Spinal cord (tissue), 10 donors: ENCODE measurements around the gene ALDOA. TPM values are rescaled to one million over a fixed set of nuclear protein-coding genes. Genes with fewer than 3 reads are reported as not detected.

ENCODE experiments used
- DNase-seq, 6 donors: peaks; one replicate each; pipeline versions ENCODE4 v3.0.0 to v3.0.0-alpha.2; 2013 to 2015; ENCODE audit warnings: low spot score in 6 of 6, low read depth in 4 of 6
- H3K27ac ChIP-seq: one replicate; pipeline ENCODE4 v1.5.1; 2013; ENCODE audit warnings: low read depth, low read length, control low read depth
- H3K27me3 ChIP-seq: one replicate; pipeline ENCODE4 v1.6.1; 2013; ENCODE audit warnings: low read length; ENCODE audit not compliant: control insufficient read depth, insufficient read depth
- H3K36me3 ChIP-seq: one replicate; pipeline ENCODE4 v1.6.1; 2013; ENCODE audit warnings: low read length; ENCODE audit not compliant: control insufficient read depth, insufficient read depth
- H3K4me1 ChIP-seq: one replicate; pipeline ENCODE4 v1.6.1; 2013; ENCODE audit warnings: low read length; ENCODE audit not compliant: control insufficient read depth, insufficient read depth
- H3K4me3 ChIP-seq: one replicate; pipeline ENCODE4 v1.5.1; 2013; ENCODE audit warnings: low read depth, low read length, control low read depth
- H3K9me3 ChIP-seq: one replicate; pipeline ENCODE4 v1.6.1; 2013; ENCODE audit warnings: low read length; ENCODE audit not compliant: control insufficient read depth, insufficient read depth
- WGBS: methylation state at CpG from one replicate; pipeline ENCODE4 v1.1.5; 2013; ENCODE audit warnings: missing lambda C conversion rate; ENCODE audit not compliant: insufficient coverage; 5-methylcytosine and 5-hydroxymethylcytosine counted together
- polyA plus RNA-seq, 2 donors: library from polyadenylated mRNA; unstranded; fragments of 120-200 nt; gene quantifications; one replicate each; pipeline ENCODE4 v1.2.1, GENCODE V29; 2013; ENCODE audit not compliant: insufficient read length in 2 of 2
- total RNA-seq, 2 donors: library from RNA; depleted of rRNA in 1 of 2; stranded (reverse); fragments of 120-200 nt in 1 of 2; fragments of >200 nt in 1 of 2; gene quantifications; one replicate each; pipeline versions ENCODE4 v1.2.3 to v1.2.4, GENCODE V29; 2013 to 2014
- donor health status: healthy.

Gene ALDOA
- total and polyA plus RNA-seq, 4 donors: 264 to 849 (median 713) TPM

DNA sequence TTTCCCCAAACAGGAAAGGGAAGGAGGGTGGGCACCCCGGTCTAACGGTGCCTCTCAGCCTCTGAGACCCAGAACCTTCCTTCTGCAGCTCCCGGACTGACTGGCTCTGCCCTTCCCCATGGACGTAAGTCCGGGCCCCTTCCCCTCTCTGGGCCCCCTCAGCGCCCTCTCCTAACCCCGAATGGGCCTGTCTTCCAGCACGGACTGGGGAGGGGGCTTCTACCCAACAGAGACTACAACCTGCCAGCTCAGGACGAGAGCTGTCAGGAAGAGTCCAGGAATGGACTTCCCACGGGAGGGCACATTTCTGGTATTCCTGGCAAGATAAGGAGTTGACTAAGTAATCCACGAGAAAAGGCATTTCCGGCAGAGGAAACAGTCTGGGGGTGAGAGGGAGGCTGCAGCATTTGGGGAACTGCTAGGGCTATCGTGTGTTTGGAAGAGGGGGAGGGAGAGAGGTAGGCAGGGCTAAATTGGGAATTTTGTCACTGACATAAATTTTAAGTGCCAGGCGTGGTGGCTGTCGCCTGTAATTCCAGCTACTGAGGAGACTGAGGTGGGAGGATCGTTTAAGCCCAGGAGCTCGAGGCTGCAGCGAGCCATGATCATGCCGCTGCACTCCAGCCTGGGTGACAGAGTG lies 12.1 kb upstream of the ALDOA start:
- Histone ChIP-seq H3K4me3 (peak overlapping the region; percentile 83), H3K4me1 (peaks cover 47% of the 10 kb centered on the region), H3K27me3 (no peaks in the 10 kb centered on the region), H3K36me3 (peaks cover 13% of the 10 kb centered on the region), H3K9me3 (no peaks in the 10 kb centered on the region), H3K27ac (peak overlapping the region; percentile 33)
- DNase-seq: no peak
- WGBS: 9% methylated on average over 15 of the region's 19 CpGs

DNA sequence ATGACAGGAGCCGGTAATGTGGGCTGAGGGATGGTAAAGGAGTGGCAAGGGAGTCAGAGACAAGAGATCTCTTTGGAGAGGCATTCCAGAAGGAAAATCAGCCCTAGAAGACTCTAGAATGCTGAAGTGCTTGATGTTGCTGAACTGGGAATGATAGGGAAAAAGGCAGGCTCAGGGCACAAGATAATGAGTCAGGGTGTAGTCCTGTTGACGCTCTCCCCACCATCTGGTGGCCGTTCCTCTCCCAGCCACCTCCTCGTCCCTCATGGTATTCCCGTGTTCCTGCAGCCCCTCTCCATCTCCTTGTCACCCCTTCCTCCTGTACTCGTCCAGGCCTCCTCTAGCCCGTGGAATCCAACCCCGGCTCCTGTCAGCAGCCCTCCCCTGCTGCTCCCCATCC lies 11.1 kb upstream of the ALDOA start:
- H3K36me3 ChIP-seq: peaks cover 19% of the 10 kb centered on the region
- DNase-seq: no peak
- no peaks in the 10 kb centered on the region for H3K9me3 ChIP-seq
- no peak overlapping the region for H3K4me3 ChIP-seq
- no peaks in the 10 kb centered on the region for H3K27me3 ChIP-seq
- H3K27ac ChIP-seq: no peak overlapping the region
- H3K4me1 ChIP-seq: peaks cover 44% of the 10 kb centered on the region
- 49% methylated on average over 5 of the region's 8 CpGs for WGBS

DNA sequence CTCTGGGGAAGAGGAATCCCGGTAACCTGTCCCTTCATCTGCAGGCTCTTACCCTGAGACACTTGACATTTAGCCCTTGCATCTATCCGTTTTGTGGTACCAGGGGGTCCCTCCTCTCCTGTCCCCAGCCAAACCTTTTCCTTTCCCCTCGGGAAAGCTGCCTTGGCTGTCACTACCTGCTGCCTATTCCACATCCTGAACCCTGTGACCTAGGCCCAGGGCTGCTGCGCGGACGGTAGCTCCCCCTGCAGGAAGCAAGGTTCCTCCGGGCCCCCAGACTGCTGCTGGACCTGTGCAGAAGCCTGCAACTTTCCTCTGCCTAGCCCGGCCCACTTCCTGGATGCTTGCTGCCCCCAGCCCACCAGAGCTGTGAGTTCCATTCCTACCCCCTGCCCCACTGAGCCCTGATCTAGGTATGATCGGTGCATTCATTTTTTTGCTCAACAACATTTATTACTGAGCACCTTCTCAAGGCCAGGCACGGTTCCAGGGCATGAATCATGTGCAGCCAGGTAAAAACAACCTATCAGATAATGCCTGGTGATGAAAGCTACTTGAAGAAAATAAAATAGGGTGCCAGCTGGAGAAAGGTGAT lies 10.5 kb upstream of the ALDOA start:
- no peak for DNase-seq
- Histone ChIP-seq H3K9me3 (no peaks in the 10 kb centered on the region), H3K4me3 (no peak overlapping the region), H3K36me3 (peaks cover 25% of the 10 kb centered on the region), H3K27ac (no peak overlapping the region), H3K4me1 (peaks cover 39% of the 10 kb centered on the region), H3K27me3 (no peaks in the 10 kb centered on the region)
- WGBS: 27% methylated on average over 9 of the region's 10 CpGs

DNA sequence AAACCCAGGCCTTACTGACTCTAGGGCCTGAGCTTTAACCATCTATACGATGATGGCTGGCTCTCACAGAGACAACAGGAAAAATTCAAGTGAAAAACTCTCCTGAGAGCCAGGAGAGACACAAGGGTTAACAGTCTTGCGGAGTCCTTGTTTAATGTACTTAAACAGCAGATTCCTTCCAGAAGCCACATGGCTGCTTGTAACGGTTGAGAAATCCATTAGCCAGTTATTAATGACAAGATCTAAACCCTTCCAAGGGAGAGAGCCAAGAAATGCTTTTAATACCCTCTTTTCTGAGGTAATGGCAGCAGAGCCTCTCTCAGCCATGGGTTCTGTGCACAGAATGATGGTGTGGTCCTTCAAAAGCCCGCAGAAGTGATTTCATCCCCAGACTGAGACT lies 5.2 kb upstream of the ALDOA start:
- Histone ChIP-seq H3K27ac (no peak overlapping the region), H3K9me3 (no peaks in the 10 kb centered on the region), H3K4me3 (no peak overlapping the region), H3K36me3 (peaks cover 28% of the 10 kb centered on the region), H3K27me3 (no peaks in the 10 kb centered on the region), H3K4me1 (peaks cover 19% of the 10 kb centered on the region)
- WGBS: 65% methylated on average over 3 of the region's 4 CpGs
- peak in 1 of 6 donors; percentile 46 for DNase-seq

DNA sequence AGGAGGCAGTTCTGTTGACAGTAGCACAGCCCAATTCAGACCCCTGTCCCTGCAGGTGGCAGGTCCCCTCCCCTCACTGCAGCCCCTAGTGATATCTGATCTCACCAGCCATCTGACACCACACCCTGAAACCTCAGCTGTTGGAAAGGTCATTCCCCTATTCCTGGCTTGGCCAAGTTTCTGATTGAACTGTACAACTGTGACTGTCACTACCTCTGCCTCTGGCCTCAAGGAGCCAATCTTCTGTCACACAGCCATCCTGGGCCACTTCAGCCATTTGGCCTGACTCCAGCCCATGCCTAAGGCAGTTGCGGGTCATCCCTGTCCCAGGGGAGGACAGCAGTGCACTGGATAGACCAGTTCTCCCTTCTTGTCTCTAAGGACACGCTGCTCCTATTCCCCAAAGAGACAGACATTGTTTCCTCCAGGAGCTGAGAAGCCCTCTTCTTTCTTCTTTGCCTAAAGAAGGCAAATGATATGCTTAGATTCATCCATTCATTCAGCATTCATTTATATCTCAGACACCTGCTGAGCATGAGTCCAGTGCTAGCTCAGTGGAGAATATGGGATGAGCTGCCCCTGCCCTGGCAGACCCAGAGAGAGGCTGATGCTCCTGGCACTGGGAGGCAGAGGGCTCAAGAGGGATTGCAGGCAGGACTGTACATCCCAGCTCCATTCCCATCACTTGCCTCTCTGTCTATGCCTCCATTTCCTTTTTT lies 4.6 kb upstream of the ALDOA start:
- DNase-seq: no peak
- Histone ChIP-seq H3K36me3 (peaks cover 23% of the 10 kb centered on the region), H3K4me3 (no peak overlapping the region), H3K4me1 (peaks cover 23% of the 10 kb centered on the region), H3K27me3 (no peaks in the 10 kb centered on the region), H3K9me3 (no peaks in the 10 kb centered on the region), H3K27ac (no peak overlapping the region)
- 25% methylated on average over 1 of the region's 2 CpGs for WGBS

DNA sequence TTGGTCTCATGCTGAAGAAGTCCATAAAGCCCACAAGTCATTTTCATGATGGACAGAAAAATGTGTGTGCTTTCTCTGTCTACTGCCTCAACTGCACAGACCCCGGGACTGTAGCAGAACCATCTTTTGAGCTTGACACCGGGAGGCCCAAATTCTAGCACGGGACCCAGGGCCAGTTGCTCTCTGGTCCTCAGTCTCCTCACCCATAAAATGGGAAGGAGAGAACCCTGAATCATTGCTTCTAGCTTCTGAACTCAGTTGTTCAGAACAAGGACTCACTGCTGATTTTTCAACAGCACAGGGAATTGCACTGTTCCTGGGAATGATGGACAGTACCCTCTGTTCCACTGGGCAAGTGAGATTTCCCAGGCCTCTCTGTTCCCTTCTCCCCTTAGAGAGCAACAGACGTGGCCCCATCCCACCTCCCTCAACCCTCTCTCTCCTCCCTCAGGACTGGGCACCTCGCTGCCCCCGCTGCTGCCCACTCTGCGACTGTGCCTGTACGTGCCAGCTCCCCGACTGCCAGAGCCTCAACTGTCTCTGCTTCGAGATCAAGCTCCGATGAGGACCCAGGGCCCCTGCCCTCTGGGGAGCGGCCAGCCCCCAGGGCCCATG lies 2.2 kb upstream of the ALDOA start:
- peak overlapping the region; percentile 98 for H3K27ac ChIP-seq
- peaks cover 41% of the 10 kb centered on the region for H3K4me1 ChIP-seq
- WGBS: 43% methylated on average over 12 of the region's 12 CpGs
- H3K27me3 ChIP-seq: no peaks in the 10 kb centered on the region
- no peak for DNase-seq
- no peaks in the 10 kb centered on the region for H3K9me3 ChIP-seq
- H3K4me3 ChIP-seq: peak overlapping the region; percentile 98
- H3K36me3 ChIP-seq: peaks cover 40% of the 10 kb centered on the region

DNA sequence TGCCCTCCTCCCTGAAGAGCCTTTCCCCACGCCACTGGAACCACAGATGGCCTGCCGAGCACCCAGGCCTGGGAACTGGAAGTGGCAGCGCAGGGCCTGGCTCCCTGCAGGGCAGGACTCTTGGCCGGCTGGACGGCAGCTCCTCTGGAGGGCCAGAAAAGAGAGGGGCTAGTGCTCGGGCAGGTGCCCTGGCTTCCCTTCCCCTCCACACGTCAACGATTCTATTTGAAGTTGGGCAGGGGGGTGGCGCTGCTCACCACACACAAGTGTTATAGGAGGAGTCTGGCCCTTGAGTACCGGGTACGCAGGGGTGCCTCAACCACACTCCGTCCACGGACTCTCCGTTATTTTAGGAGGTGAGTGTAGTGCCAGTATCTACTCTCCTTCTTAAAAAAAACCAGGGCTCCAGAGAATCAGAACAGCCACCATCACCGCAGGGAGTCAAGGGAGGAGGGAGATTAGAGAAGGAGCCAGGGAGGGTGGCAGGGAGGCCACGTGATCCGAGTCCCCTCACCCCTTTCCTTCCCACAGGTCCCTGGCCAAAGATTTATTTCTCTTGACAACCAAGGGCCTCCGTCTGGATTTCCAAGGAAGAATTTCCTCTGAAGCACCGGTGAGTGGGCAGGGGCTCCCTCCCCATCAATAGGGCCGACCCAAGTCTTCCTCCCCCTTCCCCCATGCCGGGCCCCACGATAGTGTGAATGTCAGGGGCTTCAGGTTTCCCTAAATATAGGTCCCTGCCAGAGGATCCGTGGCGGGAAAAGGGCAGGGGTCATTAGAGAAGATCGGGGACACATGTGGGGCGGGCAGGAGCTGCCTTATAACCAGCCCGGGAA lies 1.4 kb upstream of the ALDOA start:
- 7% methylated on average over 7 of the region's 27 CpGs for WGBS
- H3K4me1 ChIP-seq: peaks cover 48% of the 10 kb centered on the region
- H3K4me3 ChIP-seq: peak overlapping the region; percentile 98
- H3K36me3 ChIP-seq: peaks cover 43% of the 10 kb centered on the region
- no peaks in the 10 kb centered on the region for H3K27me3 ChIP-seq
- DNase-seq: peak in 3 of 6 donors; percentile 52 to 86 (median 80)
- H3K27ac ChIP-seq: peak overlapping the region; percentile 98
- H3K9me3 ChIP-seq: no peaks in the 10 kb centered on the region

DNA sequence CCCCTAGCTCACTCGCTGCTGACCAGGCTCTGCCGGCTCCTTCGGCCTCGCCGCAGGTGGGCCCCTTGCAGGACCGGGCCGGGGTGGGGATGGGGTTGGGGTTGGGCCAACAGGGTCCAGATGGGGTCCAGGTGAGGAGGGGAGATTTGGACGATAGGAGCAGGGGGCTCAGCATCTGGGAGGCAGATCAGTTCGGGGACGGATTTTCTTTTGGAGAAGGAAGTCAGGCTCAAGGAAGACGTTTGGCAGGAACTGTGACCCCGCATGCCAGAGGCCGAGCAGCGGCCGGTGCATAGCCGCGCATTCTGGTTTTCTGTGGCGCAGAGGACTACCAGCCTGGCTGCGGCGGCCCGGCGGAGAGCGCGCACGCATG lies 845 bp upstream of the ALDOA start:
- Histone ChIP-seq H3K9me3 (no peaks in the 10 kb centered on the region), H3K4me1 (peaks cover 54% of the 10 kb centered on the region), H3K36me3 (peaks cover 45% of the 10 kb centered on the region), H3K27ac (peak overlapping the region; percentile 98), H3K4me3 (peak overlapping the region; percentile 98), H3K27me3 (no peaks in the 10 kb centered on the region)
- under 1% methylated on average over 25 of the region's 25 CpGs for WGBS
- peak in 1 of 6 donors; percentile 19 for DNase-seq
